TTC549 (cell line): ENCODE data around the gene ST6GALNAC6.
"Not testable (repeated sequence)": the region's sequence is repeated elsewhere in the genome, so short reads cannot be mapped to it uniquely, and the experiment has no call there.

Source experiments
- FAIRE-seq: peaks from 2 replicates; lab custom pipeline; 2012; peaks lifted over from hg19 to GRCh38; lab: Jason Lieb, UNC

The ST6GALNAC6 gene

DNA sequence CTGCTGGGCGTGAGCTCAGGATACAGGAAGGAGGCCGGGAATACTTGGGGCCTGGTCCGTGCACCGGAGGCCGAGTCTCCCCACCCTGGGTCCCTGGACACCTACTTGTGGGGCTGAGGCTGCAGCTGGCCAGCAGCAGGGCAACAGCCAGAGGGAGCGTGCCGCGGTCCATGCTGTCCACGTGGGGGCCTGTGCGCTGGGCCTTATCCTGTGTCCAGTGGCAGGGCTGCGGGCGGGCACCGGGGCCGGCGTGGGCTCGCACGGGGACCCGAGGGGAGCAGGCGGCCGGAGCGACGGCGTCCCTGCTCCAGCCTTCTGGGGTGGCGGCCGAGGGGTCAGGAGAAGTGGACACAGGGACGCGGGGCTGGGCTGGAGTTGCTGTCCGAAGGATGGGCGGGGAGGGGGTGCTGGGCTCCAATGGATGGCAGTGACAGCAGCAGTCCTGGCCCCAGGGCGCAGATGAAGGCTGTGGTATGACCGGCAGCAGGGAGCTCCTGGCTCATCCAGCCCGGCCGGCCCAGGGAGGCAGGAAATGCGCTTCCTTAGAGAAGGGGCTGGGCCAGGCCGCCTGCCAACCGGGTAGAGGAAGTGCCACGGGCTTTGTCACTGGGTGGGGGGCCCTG is 45.1 kb downstream of the ST6GALNAC6 start, which contains the start of gene ENG:
Gene ENG (minus strand): TSS at position 475 of the 623 bp plus-strand sequence. CDS start 303 bp downstream, at position 172.
- FAIRE-seq = no peak

GRCh38 chr9:127853312-127854183 is 45.9 kb downstream of the ST6GALNAC6 start:
- FAIRE-seq = no peak

- FAIRE-seq = no peak
Observed at GRCh38 chr9:127852829-127853228, 46.6 kb downstream of the ST6GALNAC6 start.

DNA sequence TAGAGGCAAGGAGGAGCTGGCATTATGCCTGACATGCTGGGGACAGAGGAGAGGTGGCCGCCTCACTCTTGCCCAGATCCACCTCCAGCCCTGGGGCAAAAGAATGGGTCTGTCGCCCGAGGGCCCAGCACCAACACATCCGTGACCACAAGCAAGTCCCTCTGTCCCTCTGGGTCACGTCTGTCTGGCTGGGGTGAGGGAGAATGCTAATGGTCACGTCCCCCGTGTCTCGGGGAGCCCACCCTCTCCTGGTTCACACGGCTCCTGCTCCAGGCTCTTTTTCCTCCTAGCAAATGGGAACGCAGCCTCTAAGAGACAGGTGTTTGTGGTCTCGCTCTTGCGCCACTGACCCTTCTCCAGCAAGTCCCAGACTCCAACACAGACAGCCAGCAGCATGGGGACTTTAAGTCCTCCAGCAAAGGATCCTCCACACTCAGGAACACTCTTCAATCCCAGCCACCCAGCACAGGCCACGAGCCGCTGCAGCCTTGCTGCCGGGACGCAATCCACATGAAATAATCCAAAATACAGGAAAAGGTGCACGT is 49.0 kb downstream of the ST6GALNAC6 start:
- no peak for FAIRE-seq

- FAIRE-seq = no peak
Observed at GRCh38 chr9:127848756-127849504, 50.5 kb downstream of the ST6GALNAC6 start.

DNA sequence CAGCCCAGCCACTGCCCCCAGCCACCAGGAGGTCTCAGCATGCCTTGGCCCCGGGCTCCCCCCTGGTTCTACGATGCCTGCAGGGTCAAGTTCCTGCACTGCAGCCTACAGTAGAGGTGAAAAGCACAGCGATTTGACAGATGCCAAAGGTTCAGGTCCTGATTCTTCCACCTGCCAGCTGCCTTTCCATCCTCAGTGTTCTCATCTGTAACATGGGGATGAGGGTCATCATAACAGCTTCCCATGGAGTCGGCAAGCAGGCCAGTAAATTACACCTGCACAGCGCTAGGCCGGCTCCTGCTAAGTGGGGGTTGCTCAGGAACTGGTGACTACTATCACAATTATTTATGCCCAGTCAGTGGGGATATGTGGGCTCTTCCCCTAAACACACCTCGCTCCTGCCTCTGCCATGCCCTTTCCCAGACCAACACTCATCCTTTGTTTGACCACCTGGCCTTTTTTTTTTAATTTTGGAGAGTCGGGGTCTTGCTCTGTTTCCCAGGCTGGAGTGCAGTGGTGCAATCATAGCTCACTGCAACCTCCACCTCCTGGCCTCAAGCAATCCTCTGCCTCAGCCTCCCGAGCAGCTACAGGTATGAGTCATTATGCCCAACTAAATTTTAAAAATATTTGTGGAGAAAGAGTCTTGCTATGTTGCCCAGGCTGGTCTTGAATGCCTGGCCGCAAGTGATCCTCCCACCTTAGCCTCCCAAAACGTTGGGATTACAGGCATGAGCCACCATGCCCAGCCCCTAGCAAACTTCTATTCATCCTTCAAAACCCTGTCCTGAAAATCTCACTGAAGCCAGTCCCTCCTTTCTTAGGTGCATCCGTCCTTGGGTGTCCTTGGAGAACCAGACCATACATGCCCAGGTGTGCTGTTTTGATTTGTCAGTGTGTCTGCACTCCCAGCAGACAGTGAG is 51.3 kb downstream of the ST6GALNAC6 start:
- FAIRE-seq = no peak

GRCh38 chr9:127847178-127847510 is 52.3 kb downstream of the ST6GALNAC6 start:
- FAIRE-seq = no peak

DNA sequence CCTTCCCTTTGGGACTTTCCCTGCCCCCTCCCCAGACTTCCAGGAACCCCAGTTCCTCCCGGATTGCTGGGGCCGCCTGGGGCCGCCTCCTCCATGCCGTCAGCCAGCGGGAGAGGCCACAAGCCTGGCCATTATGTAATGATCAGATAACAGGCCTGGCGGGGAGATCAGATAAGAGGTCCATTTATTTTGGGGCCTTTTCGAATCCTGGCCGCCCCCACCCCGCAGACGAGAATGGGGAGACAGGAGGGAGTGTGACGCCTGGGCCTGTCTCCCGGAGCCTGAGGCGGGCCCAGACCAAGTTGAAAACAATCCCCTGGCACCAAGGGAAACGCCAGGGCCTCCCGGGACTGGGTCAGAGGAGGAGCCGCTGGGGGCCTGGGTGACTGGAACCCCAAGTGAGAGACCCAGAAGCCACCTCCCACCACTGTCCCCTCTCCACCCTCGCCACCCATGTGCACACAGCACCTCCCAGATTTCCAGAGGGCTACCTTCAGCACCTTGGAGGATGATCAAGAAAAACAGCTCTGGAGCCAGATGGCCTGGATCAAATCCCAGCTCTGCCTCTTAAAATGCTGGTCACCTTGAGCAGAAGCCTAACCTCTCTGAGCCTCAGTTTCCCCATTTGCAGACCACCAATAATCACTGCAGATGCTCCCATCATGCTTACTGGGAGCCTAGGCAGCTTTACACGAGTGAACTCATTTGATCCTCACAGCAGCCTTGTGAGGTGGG is 52.8 kb downstream of the ST6GALNAC6 start:
- FAIRE-seq = no peak

DNA sequence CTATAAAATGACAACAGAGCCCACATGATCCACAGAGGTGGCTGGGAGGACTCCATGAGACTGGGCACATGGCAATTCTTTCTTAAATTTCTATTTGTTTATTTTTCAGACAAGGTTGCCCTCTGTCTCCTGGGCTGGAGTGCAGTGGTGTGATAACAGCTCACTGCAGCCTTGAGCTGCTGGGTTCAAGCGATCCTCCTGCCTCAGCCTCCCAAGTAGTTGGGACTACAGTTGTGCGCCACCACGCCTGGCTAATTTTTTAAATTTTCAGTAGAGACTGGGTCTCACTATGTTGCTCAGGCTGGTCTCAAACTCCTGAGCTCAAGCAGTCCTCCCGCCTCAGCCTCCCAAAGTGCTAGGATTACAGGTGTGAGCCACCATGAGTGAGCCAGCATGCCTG is 53.8 kb downstream of the ST6GALNAC6 start:
- FAIRE-seq = not testable (repeated sequence)

DNA sequence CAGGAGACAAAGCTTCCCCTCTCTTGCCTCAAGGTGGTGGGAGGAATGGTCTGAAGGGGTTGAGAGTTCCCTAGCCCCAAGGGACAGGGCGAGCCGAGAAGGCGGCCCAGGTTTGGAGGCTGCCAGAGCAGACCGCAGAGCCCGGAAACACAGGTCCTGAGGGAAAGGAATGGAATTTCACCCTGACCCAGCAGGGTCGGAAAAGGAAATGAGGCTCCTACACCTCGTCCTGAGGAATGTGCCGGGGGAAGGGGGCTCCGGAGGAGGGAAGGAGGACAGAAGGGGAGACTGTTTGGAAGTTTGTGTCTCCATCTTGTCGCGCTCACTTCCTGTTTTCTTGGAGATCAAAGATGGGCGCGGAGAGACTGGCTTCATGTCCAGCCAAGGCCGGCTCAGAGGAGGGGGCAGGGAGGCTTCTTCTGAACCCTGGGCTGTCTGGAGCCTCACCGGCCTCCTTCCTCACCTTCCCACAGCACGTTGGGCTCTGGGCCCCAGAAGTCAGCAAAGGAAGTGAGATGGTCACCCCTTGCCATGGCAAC is 54.5 kb downstream of the ST6GALNAC6 start:
- FAIRE-seq = no peak

DNA sequence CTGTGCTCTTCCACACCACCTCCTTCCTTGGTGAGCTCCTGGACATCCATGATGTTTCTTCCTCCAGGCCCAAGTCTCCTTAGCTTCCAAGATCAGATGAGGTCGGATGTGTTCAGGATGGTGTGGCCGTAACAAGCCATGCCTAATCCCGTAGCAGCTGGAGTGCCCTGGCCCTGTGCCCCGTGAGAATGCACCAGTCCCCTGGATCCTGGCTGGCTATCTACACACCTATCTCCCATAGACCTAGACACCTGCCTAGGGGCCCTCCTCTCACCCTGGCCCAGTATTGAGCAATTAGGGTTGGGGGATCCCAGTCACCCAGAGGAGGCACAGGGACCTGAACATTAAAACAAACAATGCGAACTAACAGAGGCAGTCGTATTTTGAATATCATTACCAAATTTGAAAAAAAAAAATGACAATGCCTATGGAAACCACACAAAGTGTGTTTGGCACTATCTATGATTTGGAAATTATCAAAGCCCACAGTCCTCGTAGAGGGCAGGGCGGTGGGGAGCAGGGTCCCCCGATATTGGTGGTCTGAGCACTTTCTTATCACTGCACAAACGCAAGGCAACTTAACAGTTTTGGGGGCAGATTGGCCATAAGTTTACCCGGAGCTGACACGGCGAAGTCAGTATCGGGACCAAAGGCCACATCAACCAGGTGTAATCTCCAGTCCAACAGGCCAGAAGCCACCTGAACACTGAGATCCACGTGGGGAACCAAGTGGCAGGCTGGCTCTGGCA is 58.1 kb downstream of the ST6GALNAC6 start:
- FAIRE-seq = no peak

- FAIRE-seq = no peak
Observed at GRCh38 chr9:127838375-127839078, 60.9 kb downstream of the ST6GALNAC6 start.

DNA sequence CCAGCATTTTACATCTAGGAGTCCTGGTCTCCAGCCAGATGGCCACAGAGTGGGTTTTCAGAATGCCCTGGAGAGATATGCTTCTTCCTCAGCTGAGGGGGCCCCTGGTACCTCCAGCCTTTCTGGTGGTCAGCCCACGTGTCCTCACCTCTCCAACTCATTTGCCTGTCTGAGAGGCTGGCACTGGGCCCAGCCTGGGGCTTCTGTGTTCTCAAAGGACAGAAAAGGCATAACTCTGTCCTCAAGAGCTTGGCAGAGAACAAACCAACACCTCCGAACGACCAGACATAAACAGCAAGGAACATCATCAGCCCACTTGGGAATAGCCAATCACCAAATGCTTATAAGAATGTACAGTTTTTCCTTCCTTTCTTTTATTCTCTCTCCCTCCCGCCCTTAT is 62.1 kb downstream of the ST6GALNAC6 start:
- FAIRE-seq = no peak

DNA sequence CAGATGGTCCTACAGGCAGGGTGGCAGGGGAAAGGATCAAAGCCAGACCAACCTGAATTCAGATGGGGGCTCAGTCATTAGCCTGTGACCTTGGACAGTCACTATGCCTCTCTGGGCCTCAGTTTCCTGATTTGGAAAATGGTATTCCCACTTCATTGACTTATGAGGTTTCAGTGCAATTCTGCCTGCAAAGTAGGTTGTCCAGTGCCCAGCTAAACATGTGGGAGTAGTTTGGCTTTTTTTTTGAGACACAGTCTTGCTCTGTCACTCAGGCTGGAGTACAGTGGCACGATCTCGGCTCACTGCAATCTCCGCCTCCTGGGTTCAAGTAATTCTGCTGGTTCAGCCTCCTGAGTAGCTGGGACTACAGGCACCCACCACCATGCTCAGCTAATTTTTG is 62.8 kb downstream of the ST6GALNAC6 start:
- FAIRE-seq = not testable (repeated sequence)

DNA sequence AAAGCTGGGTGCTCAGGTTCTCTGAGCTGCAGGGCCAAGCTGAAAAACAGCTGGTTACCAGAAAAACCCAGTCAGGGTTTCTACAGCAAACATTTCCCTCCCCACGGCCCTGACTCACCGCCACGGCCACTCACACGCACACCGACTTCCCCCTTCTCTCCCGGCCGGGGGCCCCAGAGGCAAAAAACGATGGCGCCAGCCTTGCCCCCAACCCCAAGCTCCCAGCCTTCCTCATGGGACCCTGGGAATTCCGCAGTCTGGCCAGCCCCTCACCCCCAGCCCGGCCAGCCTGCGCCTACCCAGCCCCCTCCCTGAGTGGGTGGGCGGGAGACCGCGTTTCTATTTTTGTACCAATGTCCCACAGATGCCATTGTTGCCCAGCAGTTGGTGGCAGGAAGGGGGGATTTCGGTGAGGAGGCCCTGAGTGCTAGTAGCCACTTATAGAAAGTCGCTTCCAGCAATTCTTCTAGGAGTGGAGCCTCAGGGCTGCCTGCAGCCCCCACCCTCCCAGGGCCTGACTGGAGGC is 63.3 kb downstream of the ST6GALNAC6 start:
- FAIRE-seq = no peak
